Measurements from ENCODE around the gene TBL1X.

TBL1X gene

DNA sequence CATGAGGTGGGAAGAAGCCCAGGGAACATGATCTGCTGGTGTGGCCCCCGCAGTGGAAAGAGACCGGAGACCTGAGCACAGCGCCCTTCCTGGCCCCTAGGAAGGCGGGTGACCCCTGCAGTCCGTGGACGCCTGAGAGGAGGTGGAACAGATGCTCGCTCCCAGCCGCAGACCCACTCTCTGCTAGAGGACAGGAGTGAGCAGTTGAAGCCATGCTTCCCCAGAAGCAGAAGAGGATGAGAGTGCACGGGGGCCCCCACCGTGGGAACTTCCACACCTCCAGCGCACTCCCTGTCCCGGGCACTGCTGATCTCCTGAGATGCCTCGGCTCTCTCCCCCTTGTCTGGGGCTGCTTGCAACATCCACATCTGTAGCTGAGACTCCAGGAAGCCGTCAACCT lies 238.5 kb downstream of the TBL1X start:
- H3K27ac ChIP-seq (ENCODE audit: low read depth, low read length), result no peak overlapping the region
- no peaks in the 10 kb centered on the region for H3K9me3 ChIP-seq (ENCODE audit: control insufficient read depth in 1 of 2, low read length in 2 of 2)
- no peaks in the 10 kb centered on the region for H3K27me3 ChIP-seq (ENCODE audit: control insufficient read depth in 1 of 2, insufficient read depth in 2 of 2, low read length in 2 of 2)
- H3K36me3 ChIP-seq (ENCODE audit: control insufficient read depth in 1 of 2, insufficient read depth in 2 of 2, low read length in 2 of 2), result no peaks in the 10 kb centered on the region
- H3K4me1 ChIP-seq (ENCODE audit: control insufficient read depth in 1 of 2, insufficient read depth in 2 of 2, low read length in 2 of 2), result no peaks in the 10 kb centered on the region
- H3K9ac ChIP-seq (ENCODE audit: low read depth in 1 of 2, low read length in 2 of 2), result no peak overlapping the region
- no peak overlapping the region for H3K4me3 ChIP-seq (ENCODE audit: low read depth in 1 of 2, low read length in 2 of 2)

DNA sequence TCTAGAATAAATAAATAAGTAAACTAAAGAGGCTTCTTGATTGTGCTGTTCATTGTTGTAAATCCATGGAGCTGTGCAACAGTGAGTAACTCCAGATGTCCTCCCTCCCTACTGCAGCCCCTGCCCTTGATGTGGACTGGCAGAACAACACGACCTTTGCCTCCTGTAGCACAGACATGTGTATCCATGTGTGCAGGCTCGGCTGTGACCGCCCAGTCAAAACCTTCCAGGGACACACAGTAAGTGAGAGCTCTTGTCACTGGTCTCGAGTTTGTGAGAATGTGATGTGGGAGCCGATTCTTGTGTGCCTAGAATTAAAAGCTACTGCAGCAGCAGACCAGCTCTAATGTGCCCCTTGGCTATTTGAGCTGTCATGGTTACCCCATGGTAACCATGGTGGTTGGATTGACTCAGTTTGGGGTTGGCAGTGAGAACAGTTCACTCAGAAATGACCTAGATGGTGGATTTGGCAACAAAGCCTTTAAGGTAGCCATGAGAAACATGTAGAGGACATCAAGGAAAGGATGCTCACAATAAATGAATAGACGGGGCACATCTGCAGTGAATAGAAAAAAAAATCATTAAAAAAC lies 240.1 kb downstream of the TBL1X start:
- peaks cover 0 to 8% of the 10 kb centered on the region in 2 donors for H3K36me3 ChIP-seq (ENCODE audit: control insufficient read depth in 1 of 2, insufficient read depth in 2 of 2, low read length in 2 of 2)
- no peaks in the 10 kb centered on the region for H3K27me3 ChIP-seq (ENCODE audit: control insufficient read depth in 1 of 2, insufficient read depth in 2 of 2, low read length in 2 of 2)
- H3K4me1 ChIP-seq (ENCODE audit: control insufficient read depth in 1 of 2, insufficient read depth in 2 of 2, low read length in 2 of 2), result peaks cover 0 to 4% of the 10 kb centered on the region in 2 donors
- H3K27ac ChIP-seq (ENCODE audit: low read depth, low read length), result no peak overlapping the region
- H3K4me3 ChIP-seq (ENCODE audit: low read depth in 1 of 2, low read length in 2 of 2), result no peak overlapping the region
- H3K9me3 ChIP-seq (ENCODE audit: control insufficient read depth in 1 of 2, low read length in 2 of 2), result no peaks in the 10 kb centered on the region
- H3K9ac ChIP-seq (ENCODE audit: low read depth in 1 of 2, low read length in 2 of 2), result no peak overlapping the region

DNA sequence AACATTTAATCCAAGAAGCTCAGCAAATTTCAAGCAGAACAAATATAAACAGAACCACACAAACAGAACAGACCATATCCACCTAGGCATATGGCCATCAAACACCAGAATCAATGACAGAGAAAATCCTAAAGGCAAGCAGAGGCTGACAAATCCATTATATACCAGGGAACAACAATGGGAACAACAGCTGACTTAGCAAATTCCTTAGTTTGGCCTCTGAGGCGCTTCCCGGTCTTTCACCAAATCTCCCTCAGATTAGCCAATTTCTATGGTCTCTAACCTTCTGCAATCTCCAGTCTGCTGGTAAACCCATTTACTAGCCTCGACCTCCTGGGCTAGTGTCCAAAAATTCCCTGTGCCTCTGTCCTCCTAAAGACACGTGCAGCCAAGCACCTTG lies 241.6 kb downstream of the TBL1X start:
- no peaks in the 10 kb centered on the region for H3K27me3 ChIP-seq (ENCODE audit: control insufficient read depth in 1 of 2, insufficient read depth in 2 of 2, low read length in 2 of 2)
- peaks cover 0 to 4% of the 10 kb centered on the region in 2 donors for H3K4me1 ChIP-seq (ENCODE audit: control insufficient read depth in 1 of 2, insufficient read depth in 2 of 2, low read length in 2 of 2)
- no peaks in the 10 kb centered on the region for H3K9me3 ChIP-seq (ENCODE audit: control insufficient read depth in 1 of 2, low read length in 2 of 2)
- no peak overlapping the region for H3K9ac ChIP-seq (ENCODE audit: low read depth in 1 of 2, low read length in 2 of 2)
- H3K36me3 ChIP-seq (ENCODE audit: control insufficient read depth in 1 of 2, insufficient read depth in 2 of 2, low read length in 2 of 2), result peaks cover under 1 to 8% of the 10 kb centered on the region in 2 donors
- H3K27ac ChIP-seq (ENCODE audit: low read depth, low read length), result no peak overlapping the region
- no peak overlapping the region for H3K4me3 ChIP-seq (ENCODE audit: low read depth in 1 of 2, low read length in 2 of 2)

DNA sequence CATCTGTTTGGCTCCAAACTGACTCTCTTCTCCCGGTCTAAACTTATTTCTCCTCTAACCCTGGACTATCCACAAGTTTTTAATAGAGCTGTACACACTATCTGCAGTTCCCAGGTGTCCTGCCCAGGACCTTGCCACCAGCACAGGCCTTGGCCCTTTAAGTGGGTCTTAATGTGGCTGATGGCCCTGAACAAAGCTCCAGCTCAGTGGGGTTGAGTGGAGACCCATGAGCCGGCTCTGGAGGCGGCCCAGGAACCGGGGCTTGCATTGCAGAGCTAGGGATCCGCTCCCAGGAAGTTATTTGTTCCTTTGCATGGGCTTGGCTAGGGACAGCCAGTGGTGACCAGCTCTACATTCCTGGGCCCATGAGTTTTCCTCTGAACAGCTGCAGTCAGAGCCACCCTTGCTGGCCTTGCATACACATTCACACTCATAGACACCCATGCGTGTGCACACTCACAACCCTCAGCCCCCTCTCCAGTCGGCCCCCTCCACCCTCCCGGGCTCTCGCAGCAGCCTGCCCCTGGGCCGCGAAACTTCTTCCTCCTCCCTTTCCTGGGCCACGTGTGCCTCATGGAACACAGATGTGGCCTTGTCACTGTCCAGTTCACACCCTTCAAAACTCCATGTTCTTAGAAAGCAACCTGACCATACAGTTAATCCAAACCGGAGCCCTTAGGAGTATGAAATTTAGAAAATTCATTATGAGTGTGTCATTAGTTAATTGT lies 242.6 kb downstream of the TBL1X start:
- peaks cover 0 to 4% of the 10 kb centered on the region in 2 donors for H3K4me1 ChIP-seq (ENCODE audit: control insufficient read depth in 1 of 2, insufficient read depth in 2 of 2, low read length in 2 of 2)
- H3K9me3 ChIP-seq (ENCODE audit: control insufficient read depth in 1 of 2, low read length in 2 of 2), result no peaks in the 10 kb centered on the region
- H3K9ac ChIP-seq (ENCODE audit: low read depth in 1 of 2, low read length in 2 of 2), result no peak overlapping the region
- H3K27me3 ChIP-seq (ENCODE audit: control insufficient read depth in 1 of 2, insufficient read depth in 2 of 2, low read length in 2 of 2), result no peaks in the 10 kb centered on the region
- H3K4me3 ChIP-seq (ENCODE audit: low read depth in 1 of 2, low read length in 2 of 2), result no peak overlapping the region
- no peak overlapping the region for H3K27ac ChIP-seq (ENCODE audit: low read depth, low read length)
- peaks cover 5 to 8% of the 10 kb centered on the region in 2 donors for H3K36me3 ChIP-seq (ENCODE audit: control insufficient read depth in 1 of 2, insufficient read depth in 2 of 2, low read length in 2 of 2)

DNA sequence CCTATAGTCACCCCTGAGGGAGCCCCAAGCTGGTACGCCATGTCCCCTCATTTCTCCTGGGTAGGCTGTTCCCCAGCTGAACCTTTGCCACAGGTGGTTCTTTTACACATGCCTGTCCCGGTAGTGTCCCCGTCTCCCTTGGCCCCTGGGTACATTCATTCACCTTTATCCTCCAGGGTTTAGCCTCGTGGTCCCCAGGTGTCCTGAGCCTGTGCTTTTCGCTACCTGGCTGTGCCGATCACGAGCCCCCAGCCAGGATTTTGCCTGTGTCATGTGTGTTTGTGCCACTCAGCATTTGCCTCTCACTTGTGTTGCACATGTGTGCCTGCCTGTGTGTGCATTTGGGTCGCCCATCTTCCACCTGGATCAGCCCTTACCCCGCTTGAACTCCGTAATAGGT lies 243.2 kb downstream of the TBL1X start:
- no peak overlapping the region for H3K9ac ChIP-seq (ENCODE audit: low read depth in 1 of 2, low read length in 2 of 2)
- H3K9me3 ChIP-seq (ENCODE audit: control insufficient read depth in 1 of 2, low read length in 2 of 2), result no peaks in the 10 kb centered on the region
- H3K27ac ChIP-seq (ENCODE audit: low read depth, low read length), result no peak overlapping the region
- peaks cover 0 to 4% of the 10 kb centered on the region in 2 donors for H3K4me1 ChIP-seq (ENCODE audit: control insufficient read depth in 1 of 2, insufficient read depth in 2 of 2, low read length in 2 of 2)
- H3K36me3 ChIP-seq (ENCODE audit: control insufficient read depth in 1 of 2, insufficient read depth in 2 of 2, low read length in 2 of 2), result peaks cover 5 to 8% of the 10 kb centered on the region in 2 donors
- H3K27me3 ChIP-seq (ENCODE audit: control insufficient read depth in 1 of 2, insufficient read depth in 2 of 2, low read length in 2 of 2), result no peaks in the 10 kb centered on the region
- H3K4me3 ChIP-seq (ENCODE audit: low read depth in 1 of 2, low read length in 2 of 2), result no peak overlapping the region

DNA sequence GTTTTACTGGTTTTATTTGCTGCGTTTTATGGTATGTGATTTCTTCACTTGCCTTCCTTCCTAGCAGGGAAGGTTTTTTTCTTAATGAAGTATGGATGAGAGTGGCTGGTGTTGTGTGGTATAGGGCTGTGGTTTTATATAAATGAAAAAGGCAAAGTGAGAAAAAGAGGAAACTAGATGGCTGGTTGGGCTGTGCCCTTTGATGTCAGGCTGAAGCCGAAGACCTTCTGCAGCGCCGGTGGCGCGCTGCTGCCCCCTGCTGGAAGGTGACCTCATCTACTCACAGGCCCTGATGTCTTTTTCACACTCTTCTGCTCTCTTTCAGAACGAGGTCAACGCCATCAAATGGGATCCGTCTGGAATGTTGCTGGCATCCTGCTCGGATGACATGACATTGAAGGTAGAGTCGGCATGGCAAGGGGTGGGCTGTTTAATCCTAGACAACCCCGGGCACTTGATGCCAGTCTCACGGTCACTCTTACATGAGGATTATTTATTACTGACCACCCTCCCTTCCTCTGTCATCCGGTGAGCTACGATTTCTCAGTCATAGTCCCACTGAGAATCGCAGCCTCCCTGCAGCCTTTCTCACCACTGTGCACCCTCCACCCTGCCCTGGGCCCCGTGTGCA lies 244.2 kb downstream of the TBL1X start:
- H3K36me3 ChIP-seq (ENCODE audit: control insufficient read depth in 1 of 2, insufficient read depth in 2 of 2, low read length in 2 of 2), result peaks cover 7 to 8% of the 10 kb centered on the region in 2 donors
- no peaks in the 10 kb centered on the region for H3K27me3 ChIP-seq (ENCODE audit: control insufficient read depth in 1 of 2, insufficient read depth in 2 of 2, low read length in 2 of 2)
- no peak overlapping the region for H3K4me3 ChIP-seq (ENCODE audit: low read depth in 1 of 2, low read length in 2 of 2)

DNA sequence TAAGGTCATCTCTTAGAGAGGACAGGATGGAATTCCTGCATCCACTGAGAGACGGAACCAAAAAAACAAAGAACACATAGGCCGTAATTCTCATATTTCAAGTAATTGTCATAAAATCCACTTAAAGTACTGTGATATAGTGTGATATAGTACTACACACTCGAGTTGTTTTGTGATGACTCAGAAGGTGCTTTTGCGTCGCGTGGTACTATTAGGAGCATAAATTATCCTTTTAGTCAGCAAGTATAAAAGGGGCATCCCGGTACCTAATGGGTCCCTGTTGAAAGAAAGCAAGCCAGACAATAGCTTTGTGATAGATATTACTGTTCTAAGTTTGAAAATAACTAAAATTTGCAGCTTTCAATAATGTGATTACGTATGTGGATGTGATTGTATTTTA lies 245.5 kb downstream of the TBL1X start:
- Histone ChIP-seq H3K36me3 (ENCODE audit: control insufficient read depth in 1 of 2, insufficient read depth in 2 of 2, low read length in 2 of 2) (peaks cover 7 to 8% of the 10 kb centered on the region in 2 donors), H3K9me3 (ENCODE audit: control insufficient read depth in 1 of 2, low read length in 2 of 2) (no peaks in the 10 kb centered on the region)

More for the DNA sequence above, 244.2 kb downstream of the TBL1X start:
- H3K27ac ChIP-seq (ENCODE audit: low read depth, low read length), result no peak overlapping the region
- H3K9ac ChIP-seq (ENCODE audit: low read depth in 1 of 2, low read length in 2 of 2), result no peak overlapping the region
- H3K4me1 ChIP-seq (ENCODE audit: control insufficient read depth in 1 of 2, insufficient read depth in 2 of 2, low read length in 2 of 2), result peaks cover 0 to 4% of the 10 kb centered on the region in 2 donors
- H3K9me3 ChIP-seq (ENCODE audit: control insufficient read depth in 1 of 2, low read length in 2 of 2), result no peaks in the 10 kb centered on the region

DNA sequence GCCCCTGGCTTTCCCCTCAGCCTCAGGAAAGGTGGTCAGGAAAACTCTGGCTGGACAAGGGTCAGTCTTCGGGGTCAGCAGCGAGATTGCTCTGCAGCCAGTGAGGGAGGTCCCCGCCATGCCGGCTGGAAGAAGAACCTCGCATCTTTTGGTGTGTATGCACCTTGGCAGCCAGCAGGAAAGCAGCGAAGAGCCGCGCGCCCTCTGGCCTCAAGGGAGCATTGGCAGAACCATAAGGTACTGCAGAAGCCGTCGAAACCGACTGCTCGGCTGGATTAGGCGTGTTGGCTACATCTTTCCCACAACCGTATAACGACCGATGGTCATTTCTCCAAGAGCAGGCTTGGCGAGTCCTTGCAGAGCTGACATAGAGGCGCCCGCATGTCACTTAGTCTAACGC lies 252.5 kb downstream of the TBL1X start:
- no peak overlapping the region for H3K9ac ChIP-seq (ENCODE audit: low read depth in 1 of 2, low read length in 2 of 2)
- H3K4me3 ChIP-seq (ENCODE audit: low read depth in 1 of 2, low read length in 2 of 2), result no peak overlapping the region
- H3K27ac ChIP-seq (ENCODE audit: low read depth, low read length), result no peak overlapping the region
- H3K36me3 ChIP-seq (ENCODE audit: control insufficient read depth in 1 of 2, insufficient read depth in 2 of 2, low read length in 2 of 2), result peaks cover 6 to 7% of the 10 kb centered on the region in 2 donors
- H3K9me3 ChIP-seq (ENCODE audit: control insufficient read depth in 1 of 2, low read length in 2 of 2), result no peaks in the 10 kb centered on the region
- H3K4me1 ChIP-seq (ENCODE audit: control insufficient read depth in 1 of 2, insufficient read depth in 2 of 2, low read length in 2 of 2), result no peaks in the 10 kb centered on the region
- H3K27me3 ChIP-seq (ENCODE audit: control insufficient read depth in 1 of 2, insufficient read depth in 2 of 2, low read length in 2 of 2), result no peaks in the 10 kb centered on the region

More for the DNA sequence above, 245.5 kb downstream of the TBL1X start:
- Histone ChIP-seq H3K4me3 (ENCODE audit: low read depth in 1 of 2, low read length in 2 of 2) (no peak overlapping the region), H3K4me1 (ENCODE audit: control insufficient read depth in 1 of 2, insufficient read depth in 2 of 2, low read length in 2 of 2) (peaks cover 0 to 4% of the 10 kb centered on the region in 2 donors), H3K27ac (ENCODE audit: low read depth, low read length) (no peak overlapping the region), H3K27me3 (ENCODE audit: control insufficient read depth in 1 of 2, insufficient read depth in 2 of 2, low read length in 2 of 2) (no peaks in the 10 kb centered on the region), H3K9ac (ENCODE audit: low read depth in 1 of 2, low read length in 2 of 2) (no peak overlapping the region)

DNA sequence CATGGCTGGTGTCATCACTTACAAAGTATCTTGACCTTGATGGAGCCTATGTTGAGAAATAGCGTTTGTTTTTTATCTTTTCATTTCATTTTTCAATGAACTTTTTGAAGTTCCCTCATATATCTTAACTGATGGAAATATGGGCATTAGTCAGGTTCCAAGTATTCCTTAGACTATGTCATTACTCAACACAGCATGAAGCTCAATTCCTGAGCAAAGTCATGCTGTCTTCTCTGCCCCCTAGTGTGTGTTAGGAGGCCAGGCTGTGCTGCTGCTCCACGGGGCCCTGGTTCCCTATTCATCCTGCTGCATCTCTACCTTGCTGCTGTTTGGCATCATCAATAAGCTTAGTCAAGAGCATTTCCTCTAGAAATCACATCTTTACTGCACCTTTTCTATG lies 259.9 kb downstream of the TBL1X start:
- Histone ChIP-seq H3K9me3 (ENCODE audit: control insufficient read depth in 1 of 2, low read length in 2 of 2) (peaks cover 6 to 8% of the 10 kb centered on the region in 2 donors), H3K27me3 (ENCODE audit: control insufficient read depth in 1 of 2, insufficient read depth in 2 of 2, low read length in 2 of 2) (no peaks in the 10 kb centered on the region), H3K4me3 (ENCODE audit: low read depth in 1 of 2, low read length in 2 of 2) (no peak overlapping the region), H3K27ac (ENCODE audit: low read depth, low read length) (no peak overlapping the region), H3K4me1 (ENCODE audit: control insufficient read depth in 1 of 2, insufficient read depth in 2 of 2, low read length in 2 of 2) (no peaks in the 10 kb centered on the region), H3K9ac (ENCODE audit: low read depth in 1 of 2, low read length in 2 of 2) (no peak overlapping the region), H3K36me3 (ENCODE audit: control insufficient read depth in 1 of 2, insufficient read depth in 2 of 2, low read length in 2 of 2) (no peaks in the 10 kb centered on the region)

DNA sequence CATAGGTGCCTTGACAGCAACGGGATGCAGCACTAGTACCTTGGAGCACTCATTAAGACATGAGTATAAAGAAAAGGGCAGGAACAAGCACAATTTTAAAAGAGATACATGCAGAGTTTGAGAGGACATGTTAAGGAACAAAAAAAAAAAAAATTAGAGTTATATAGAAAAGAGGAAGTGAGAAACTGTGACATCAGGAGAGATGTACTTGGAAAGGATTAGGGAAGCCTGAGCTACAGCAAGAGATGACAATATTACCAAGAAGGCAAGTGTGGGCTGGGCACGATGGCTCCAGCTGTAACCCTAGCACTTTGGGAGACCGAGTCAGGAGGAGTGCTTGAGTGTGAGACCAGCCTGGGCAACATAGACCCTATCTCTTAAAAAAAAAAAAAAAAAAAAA lies 263.4 kb downstream of the TBL1X start:
- no peak overlapping the region for H3K27ac ChIP-seq (ENCODE audit: low read depth, low read length)
- H3K36me3 ChIP-seq (ENCODE audit: control insufficient read depth in 1 of 2, insufficient read depth in 2 of 2, low read length in 2 of 2), result no peaks in the 10 kb centered on the region
- H3K9me3 ChIP-seq (ENCODE audit: control insufficient read depth in 1 of 2, low read length in 2 of 2), result peaks cover 0 to 8% of the 10 kb centered on the region in 2 donors
- no peaks in the 10 kb centered on the region for H3K4me1 ChIP-seq (ENCODE audit: control insufficient read depth in 1 of 2, insufficient read depth in 2 of 2, low read length in 2 of 2)
- H3K4me3 ChIP-seq (ENCODE audit: low read depth in 1 of 2, low read length in 2 of 2), result no peak overlapping the region
- no peaks in the 10 kb centered on the region for H3K27me3 ChIP-seq (ENCODE audit: control insufficient read depth in 1 of 2, insufficient read depth in 2 of 2, low read length in 2 of 2)
- no peak overlapping the region for H3K9ac ChIP-seq (ENCODE audit: low read depth in 1 of 2, low read length in 2 of 2)

Measured in duodenal mucosa (tissue), 2 donors.